A673 (cell line): ENCODE results near the gene MAP3K10. TPM values are rescaled to one million over a fixed set of nuclear protein-coding genes. Genes with fewer than 3 reads are reported as not detected.

Experiments used
- BruUV-seq: library from RNA; stranded (reverse); fragments of 400-500 nt; replicated peaks from 2 replicates; lab custom pipeline; 2021; lab: Mats Ljungman, UMichigan
- CTCF ChIA-PET: fragments of 300-600 bp; sonication (Branson Sonifier 250); formaldehyde crosslinking; loops from one replicate; lab custom pipeline; 2022; ENCODE audit warnings: antibody characterized with exemption; lab: Charles Lee
- POLR2A ChIA-PET: fragments of 300-600 bp; sonication (Branson Sonifier 250); formaldehyde crosslinking; loops from one replicate; lab custom pipeline; 2022; ENCODE audit warnings: antibody characterized with exemption; ENCODE audit not compliant: low non-redundant PET; lab: Charles Lee
- DNase-seq: peaks from one replicate; pipeline ENCODE4 v3.0.0-alpha.2; 2015; ENCODE audit warnings: low spot score
- H3K27ac ChIP-seq: fragments of 200-600 bp; sonication (generic); 2 replicates; pipeline ENCODE4 v1.5.1; 2016; ENCODE audit warnings: mixed run types, low read depth, mild to moderate bottlenecking, mixed read lengths, antibody characterized with exemption, low read length; ENCODE audit not compliant: poor library complexity, severe bottlenecking
- H3K27me3 ChIP-seq: fragments of 200-600 bp; sonication (generic); replicated peaks from 2 replicates; pipeline ENCODE4 v1.6.1; 2017; ENCODE audit warnings: mixed run types, low read depth, mild to moderate bottlenecking, mixed read lengths, antibody characterized with exemption, low read length; ENCODE audit not compliant: insufficient read depth, poor library complexity
- H3K36me3 ChIP-seq: fragments of 200-600 bp; sonication (generic); 2 replicates; pipeline ENCODE4 v1.6.1; 2016; ENCODE audit warnings: mixed run types, mild to moderate bottlenecking, mixed read lengths, antibody characterized with exemption, low read length; ENCODE audit not compliant: insufficient read depth, poor library complexity, severe bottlenecking
- H3K4me1 ChIP-seq: fragments of 200-600 bp; sonication (generic); 2 replicates; pipeline ENCODE4 v1.6.1; 2017; ENCODE audit warnings: mixed run types, mild to moderate bottlenecking, mixed read lengths, antibody characterized with exemption, low read length; ENCODE audit not compliant: insufficient read depth, poor library complexity, severe bottlenecking
- H3K4me3 ChIP-seq: fragments of 200-600 bp; sonication (generic); 2 replicates; pipeline ENCODE4 v1.5.1; 2016; ENCODE audit warnings: low read depth, mixed run types, mild to moderate bottlenecking, mixed read lengths, low read length; ENCODE audit not compliant: poor library complexity, severe bottlenecking
- H3K9me3 ChIP-seq: fragments of 200-600 bp; sonication (generic); 2 replicates; pipeline ENCODE4 v1.6.1; 2016; ENCODE audit warnings: mixed run types, low read depth, mild to moderate bottlenecking, mixed read lengths, antibody characterized with exemption, low read length; ENCODE audit not compliant: poor library complexity, severe bottlenecking
- EZH2 ChIP-seq: fragments of 200-600 bp; sonication (generic); IDR thresholded peaks from 2 replicates; pipeline ENCODE4 v1.6.1; 2017; ENCODE audit warnings: borderline replicate concordance, low read depth, mild to moderate bottlenecking, mixed read lengths, antibody characterized with exemption, low read length; ENCODE audit not compliant: poor library complexity, severe bottlenecking
- intact Hi-C: fragments of 100-400 bp; cut with micrococcal nuclease; formaldehyde crosslinking; loops from one replicate; pipeline ENCODE4 v1.10.0; 2022; ENCODE audit not compliant: unreplicated experiment
- total RNA-seq: library from RNA; stranded (reverse); gene quantifications from 2 replicates; pipeline ENCODE4 v1.2.3, GENCODE V29; 2021
- TF ChIP-seq, protein P1 (sequence below): fragments of 300-800, 200-600 bp; sonication (generic); conservative IDR thresholded peaks from 2 replicates; pipeline ENCODE4 v1.5.1; 2017; ENCODE audit warnings: low read depth, mild to moderate bottlenecking, antibody characterized with exemption, low read length, moderate library complexity, mixed read lengths

Gene MAP3K10
- total RNA-seq, 1 experiment from 2014 or later, result 17.8 TPM

DNA sequence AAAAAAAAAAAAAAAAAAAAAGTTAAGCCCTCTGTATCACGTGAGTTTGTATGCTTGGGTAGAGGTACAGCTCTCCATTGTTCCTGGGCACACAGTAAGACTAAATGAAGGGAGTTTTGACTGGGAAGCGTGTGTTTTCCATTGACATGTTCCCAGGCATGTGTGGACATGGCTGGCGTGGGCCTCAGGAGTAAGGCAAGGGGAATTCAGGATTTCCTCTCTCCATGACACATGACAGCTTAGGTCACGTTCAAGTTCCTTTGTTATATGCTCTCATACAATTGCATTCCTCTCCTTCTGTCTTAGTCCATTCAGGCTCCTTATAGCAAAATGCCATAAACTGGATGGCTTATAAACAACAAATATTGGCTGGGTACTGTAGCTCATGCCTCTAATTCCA lies 17.1 kb upstream of the MAP3K10 start:
- Histone ChIP-seq H3K4me1 (no peaks in the 10 kb centered on the region), H3K9me3 (no peaks in the 10 kb centered on the region), H3K4me3 (no peak overlapping the region), H3K36me3 (no peaks in the 10 kb centered on the region), H3K27ac (no peak overlapping the region), H3K27me3 (no peaks in the 10 kb centered on the region)
- CTCF ChIA-PET, result interaction anchor here (0.6 kb wide), 2 partner anchors 8 to 89 kb away, joined by 3 read pairs; no protein-coding TSS in a partner anchor
- no TSS peak for BruUV-seq
- DNase-seq, result no peak
- TF ChIP-seq EZH2, result no peak
- TF ChIP-seq, protein P1, sequence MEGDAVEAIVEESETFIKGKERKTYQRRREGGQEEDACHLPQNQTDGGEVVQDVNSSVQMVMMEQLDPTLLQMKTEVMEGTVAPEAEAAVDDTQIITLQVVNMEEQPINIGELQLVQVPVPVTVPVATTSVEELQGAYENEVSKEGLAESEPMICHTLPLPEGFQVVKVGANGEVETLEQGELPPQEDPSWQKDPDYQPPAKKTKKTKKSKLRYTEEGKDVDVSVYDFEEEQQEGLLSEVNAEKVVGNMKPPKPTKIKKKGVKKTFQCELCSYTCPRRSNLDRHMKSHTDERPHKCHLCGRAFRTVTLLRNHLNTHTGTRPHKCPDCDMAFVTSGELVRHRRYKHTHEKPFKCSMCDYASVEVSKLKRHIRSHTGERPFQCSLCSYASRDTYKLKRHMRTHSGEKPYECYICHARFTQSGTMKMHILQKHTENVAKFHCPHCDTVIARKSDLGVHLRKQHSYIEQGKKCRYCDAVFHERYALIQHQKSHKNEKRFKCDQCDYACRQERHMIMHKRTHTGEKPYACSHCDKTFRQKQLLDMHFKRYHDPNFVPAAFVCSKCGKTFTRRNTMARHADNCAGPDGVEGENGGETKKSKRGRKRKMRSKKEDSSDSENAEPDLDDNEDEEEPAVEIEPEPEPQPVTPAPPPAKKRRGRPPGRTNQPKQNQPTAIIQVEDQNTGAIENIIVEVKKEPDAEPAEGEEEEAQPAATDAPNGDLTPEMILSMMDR, result no peak
- intact Hi-C loops, result no loop called here
- POLR2A ChIA-PET, result no interaction called here

DNA sequence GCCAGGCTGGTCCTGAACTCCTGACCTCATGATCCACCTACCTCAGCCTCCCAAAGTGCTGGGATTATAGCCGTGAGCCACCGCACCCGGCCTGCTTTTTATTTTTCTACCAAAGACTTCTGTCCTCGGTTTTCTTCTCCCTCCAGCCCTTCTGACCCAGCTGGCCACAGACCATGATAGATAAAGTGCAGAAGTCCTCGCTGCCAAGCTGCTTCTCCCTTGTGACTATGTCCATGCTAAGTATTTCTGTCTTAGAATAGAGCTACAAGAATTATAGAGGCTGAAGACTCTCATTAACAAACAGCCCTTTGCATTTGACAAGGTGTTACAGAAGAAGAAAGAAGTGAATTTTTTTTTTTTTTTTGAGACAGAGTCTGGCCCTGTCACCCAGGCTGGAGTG lies 15.4 kb upstream of the MAP3K10 start:
- CTCF ChIA-PET, result interaction anchor here (0.7 kb wide), 1 partner anchor 399 kb away, joined by 5 read pairs; no protein-coding TSS in a partner anchor
- BruUV-seq, result no TSS peak
- H3K27me3 ChIP-seq, result no peaks in the 10 kb centered on the region
- intact Hi-C loops, result no loop called here
- H3K4me1 ChIP-seq, result no peaks in the 10 kb centered on the region
- no peak overlapping the region for H3K27ac ChIP-seq
- no peak for DNase-seq
- POLR2A ChIA-PET, result interaction anchor here (0.6 kb wide), 1 partner anchor 32 kb away, joined by 5 read pairs; no protein-coding TSS in a partner anchor
- TF ChIP-seq, protein P1, result no peak
- TF ChIP-seq EZH2, result no peak
- no peaks in the 10 kb centered on the region for H3K36me3 ChIP-seq
- no peaks in the 10 kb centered on the region for H3K9me3 ChIP-seq
- no peak overlapping the region for H3K4me3 ChIP-seq

DNA sequence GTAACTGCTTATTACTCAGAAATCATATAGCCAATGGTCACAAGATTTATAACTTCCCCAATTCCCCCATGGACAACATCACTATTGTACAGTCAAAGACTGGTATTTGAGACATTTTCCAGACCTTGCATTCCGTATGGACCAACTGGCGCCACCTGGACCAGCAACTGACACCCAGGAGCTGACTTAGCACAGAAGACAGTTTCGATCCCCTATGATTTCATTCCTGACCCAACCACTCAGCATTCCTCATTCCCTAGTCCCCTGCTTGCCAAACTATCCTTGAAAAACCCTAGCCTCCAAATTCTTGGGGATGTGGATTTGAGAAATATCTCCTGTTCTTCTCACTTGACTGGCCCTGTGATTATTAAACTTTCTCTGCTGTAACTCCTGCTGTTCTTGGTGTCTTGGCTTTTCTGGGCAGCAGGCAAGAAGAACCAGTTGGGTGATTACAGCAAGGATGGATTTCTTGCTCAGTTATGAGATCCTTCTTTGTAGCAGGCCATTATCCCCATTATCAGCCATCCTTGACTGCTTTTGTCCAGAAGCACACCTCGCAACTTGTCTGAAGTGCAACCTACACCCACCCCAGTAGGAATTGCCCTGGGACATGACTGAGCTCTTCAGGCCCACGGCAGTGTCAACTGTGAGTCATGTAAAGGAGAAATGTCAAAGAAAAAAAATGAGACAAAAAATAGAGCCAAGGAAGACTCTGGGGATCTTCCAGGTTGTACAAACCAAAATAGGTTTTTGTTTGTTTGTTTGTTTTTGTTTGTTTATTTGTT lies 13.7 kb upstream of the MAP3K10 start:
- Histone ChIP-seq H3K27ac (no peak overlapping the region), H3K36me3 (no peaks in the 10 kb centered on the region), H3K4me1 (no peaks in the 10 kb centered on the region), H3K4me3 (no peak overlapping the region), H3K9me3 (no peaks in the 10 kb centered on the region), H3K27me3 (no peaks in the 10 kb centered on the region)
- DNase-seq, result no peak
- BruUV-seq, result no TSS peak
- TF ChIP-seq EZH2, result no peak
- TF ChIP-seq, protein P1, result no peak
- intact Hi-C loops, result no loop called here
- CTCF ChIA-PET, result no interaction called here
- POLR2A ChIA-PET, result no interaction called here
